Measurements from ENCODE around the gene SLC10A3.

The SLC10A3 gene

DNA sequence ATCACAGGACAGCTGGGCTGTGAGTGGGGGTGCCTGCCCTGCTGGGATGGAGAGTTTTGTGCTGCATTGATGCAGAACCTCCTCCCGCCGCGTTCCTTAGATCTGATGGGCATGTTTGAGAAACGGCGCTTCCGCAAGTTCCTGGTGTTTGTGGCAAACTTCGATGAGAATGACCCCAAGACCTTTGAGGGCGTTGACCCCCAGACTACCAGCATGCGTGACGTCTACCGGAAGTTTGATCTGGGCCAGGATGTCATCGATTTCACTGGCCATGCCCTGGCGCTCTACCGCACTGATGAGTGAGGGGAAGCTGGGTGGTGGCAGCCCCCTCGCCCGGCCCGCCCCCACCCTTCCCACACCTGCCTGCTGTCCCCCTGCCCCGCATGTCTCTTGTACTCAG lies 50.6 kb downstream of the SLC10A3 start:
- Histone ChIP-seq H3K9me3 (ENCODE audit: control insufficient read depth, insufficient read depth, low read depth, low read length) (no peaks in the 10 kb centered on the region), H3K27ac (ENCODE audit: extremely low read depth, low read depth, low read length) (no peak overlapping the region), H3K4me3 (ENCODE audit: low read depth, low read length) (no peak overlapping the region), H3K4me1 (ENCODE audit: control insufficient read depth, insufficient read depth, low read length) (no peaks in the 10 kb centered on the region), H3K36me3 (ENCODE audit: control insufficient read depth in 2 of 2, insufficient read depth in 1 of 2, low read length in 2 of 2) (peaks cover 7 to 65% of the 10 kb centered on the region in 2 experiments; a peak in 2 of 3 replicates)
- POLR2A ChIA-PET = no interaction called here
- CTCF ChIA-PET = no interaction called here
- no peak for TF ChIP-seq ZNF211 (tag by site-specific recombination; IDR thresholded peaks at IDR 0.05; ENCODE audit: low read depth)
- TF ChIP-seq, protein P1, sequence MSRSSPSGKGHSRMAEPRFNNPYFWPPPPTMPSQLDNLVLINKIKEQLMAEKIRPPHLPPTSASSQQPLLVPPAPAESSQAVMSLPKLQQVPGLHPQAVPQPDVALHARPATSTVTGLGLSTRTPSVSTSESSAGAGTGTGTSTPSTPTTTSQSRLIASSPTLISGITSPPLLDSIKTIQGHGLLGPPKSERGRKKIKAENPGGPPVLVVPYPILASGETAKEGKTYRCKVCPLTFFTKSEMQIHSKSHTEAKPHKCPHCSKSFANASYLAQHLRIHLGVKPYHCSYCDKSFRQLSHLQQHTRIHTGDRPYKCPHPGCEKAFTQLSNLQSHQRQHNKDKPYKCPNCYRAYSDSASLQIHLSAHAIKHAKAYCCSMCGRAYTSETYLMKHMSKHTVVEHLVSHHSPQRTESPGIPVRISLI (tag by site-specific recombination; IDR thresholded peaks at IDR 0.05) = no peak
- TF ChIP-seq ZNF354C (tag by site-specific recombination; IDR thresholded peaks at IDR 0.05; ENCODE audit: borderline replicate concordance, low read depth) = no peak
- no peak for TF ChIP-seq ZNF548 (tag by site-specific recombination; IDR thresholded peaks at IDR 0.05)
- TF ChIP-seq, protein P2, sequence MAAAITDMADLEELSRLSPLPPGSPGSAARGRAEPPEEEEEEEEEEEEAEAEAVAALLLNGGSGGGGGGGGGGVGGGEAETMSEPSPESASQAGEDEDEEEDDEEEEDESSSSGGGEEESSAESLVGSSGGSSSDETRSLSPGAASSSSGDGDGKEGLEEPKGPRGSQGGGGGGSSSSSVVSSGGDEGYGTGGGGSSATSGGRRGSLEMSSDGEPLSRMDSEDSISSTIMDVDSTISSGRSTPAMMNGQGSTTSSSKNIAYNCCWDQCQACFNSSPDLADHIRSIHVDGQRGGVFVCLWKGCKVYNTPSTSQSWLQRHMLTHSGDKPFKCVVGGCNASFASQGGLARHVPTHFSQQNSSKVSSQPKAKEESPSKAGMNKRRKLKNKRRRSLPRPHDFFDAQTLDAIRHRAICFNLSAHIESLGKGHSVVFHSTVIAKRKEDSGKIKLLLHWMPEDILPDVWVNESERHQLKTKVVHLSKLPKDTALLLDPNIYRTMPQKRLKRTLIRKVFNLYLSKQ (tag by site-specific recombination; IDR thresholded peaks at IDR 0.05; ENCODE audit: borderline replicate concordance) = no peak
- no peak for TF ChIP-seq ZSCAN5A (tag by site-specific recombination; IDR thresholded peaks at IDR 0.05)
- TF ChIP-seq TRIM28 (IDR thresholded peaks at IDR 0.05; ENCODE audit: borderline replicate concordance, low read length) = no peak
- no peak for TF ChIP-seq ZNF792 (tag by site-specific recombination; IDR thresholded peaks at IDR 0.05)
- no peak for TF ChIP-seq MEIS1 (CRISPR knock-in tag; IDR thresholded peaks at IDR 0.05; ENCODE audit: borderline replicate concordance)
- TF ChIP-seq ZNF398 (tag by site-specific recombination; IDR thresholded peaks at IDR 0.05) = no peak
- TF ChIP-seq KLF7 (tag by site-specific recombination; IDR thresholded peaks at IDR 0.05; ENCODE audit: borderline replicate concordance) = no peak
- no peak for TF ChIP-seq ZNF626 (tag by site-specific recombination; IDR thresholded peaks at IDR 0.05)
- TF ChIP-seq ZNF404 (tag by site-specific recombination; IDR thresholded peaks at IDR 0.05) = no peak
- no peak for TF ChIP-seq ZNF596 (tag by site-specific recombination; IDR thresholded peaks at IDR 0.05)

- ChIA-PET CTCF (interaction anchor here (0.5 to 0.7 kb wide), 2 partner anchors 10 to 78 kb away, joined by 3 to 4 read pairs; partner anchors contain the start of gene ATP6AP1), POLR2A (no interaction called here)
- Histone ChIP-seq H3K4me3 (ENCODE audit: low read depth, low read length) (peak overlapping the region; percentile 69), H3K4me1 (ENCODE audit: control insufficient read depth, insufficient read depth, low read length) (no peaks in the 10 kb centered on the region), H3K9me3 (ENCODE audit: control insufficient read depth, insufficient read depth, low read depth, low read length) (no peaks in the 10 kb centered on the region), H3K36me3 (ENCODE audit: control insufficient read depth in 2 of 2, insufficient read depth in 1 of 2, low read length in 2 of 2) (peaks cover 7 to 80% of the 10 kb centered on the region in 2 experiments; a peak in 2 of 3 replicates), H3K27ac (ENCODE audit: extremely low read depth, low read depth, low read length) (peak overlapping the region; percentile 43; the same call in 1 of the 2 replicates)
- TF ChIP-seq ZNF37A (tag by site-specific recombination; IDR thresholded peaks at IDR 0.05) (no peak), EGR2 (tag by site-specific recombination; IDR thresholded peaks at IDR 0.05; ENCODE audit: low read depth) (peak; percentile 59), ZFHX2 (tag by site-specific recombination; conservative IDR thresholded peaks at IDR 0.05) (peak; percentile 65), REST (tag by site-specific recombination; IDR thresholded peaks at IDR 0.05) (peak; percentile 43; the same call in 1 of the 2 replicates), PRDM10 (tag by site-specific recombination; IDR thresholded peaks at IDR 0.05) (peak; percentile 77)
Measured at GRCh38 chrX:154437971-154438893, 52.2 kb downstream of the SLC10A3 start.

Data from HEK293 (cell line).